Measurements from ENCODE around the gene BACH1.

The BACH1 gene

DNA sequence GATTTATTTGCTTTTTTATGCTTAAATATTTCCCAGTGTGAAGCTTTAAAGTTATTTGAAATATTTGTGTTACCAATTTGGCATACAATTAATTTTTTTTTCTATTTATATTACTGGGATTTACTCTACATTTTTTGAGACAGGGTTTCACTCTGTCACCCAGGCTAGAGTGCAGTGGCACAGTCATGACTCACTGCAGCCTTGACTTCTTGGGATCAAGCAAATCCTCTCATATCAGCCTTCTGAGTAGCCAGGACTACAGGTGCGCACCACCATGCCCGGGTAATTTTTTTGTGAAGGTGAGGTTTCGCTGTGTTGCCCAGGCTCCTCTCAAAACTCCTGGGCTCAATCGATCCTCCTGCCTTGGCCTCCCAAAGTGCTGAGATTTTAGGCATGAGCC, 39.5 kb downstream of the BACH1 start:
- Histone ChIP-seq H3K9me3 (ENCODE audit: control insufficient read depth in 2 of 2, low read length in 2 of 2) (no peaks in the 10 kb centered on the region), H3K4me3 (ENCODE audit: low read length in 2 of 2) (no peak overlapping the region), H3K27me3 (ENCODE audit: control insufficient read depth in 2 of 2, insufficient read depth in 2 of 2, low read length in 2 of 2) (no peaks in the 10 kb centered on the region), H3K4me1 (ENCODE audit: control insufficient read depth in 2 of 2, insufficient read depth in 2 of 2, low read length in 2 of 2) (no peaks in the 10 kb centered on the region), H3K9ac (ENCODE audit: low read depth in 1 of 2, low read length in 2 of 2) (no peak overlapping the region), H3K27ac (ENCODE audit: low read depth in 2 of 2, low read length in 2 of 2) (no peak overlapping the region), H3K36me3 (ENCODE audit: control insufficient read depth in 2 of 2, insufficient read depth in 2 of 2, low read length in 2 of 2) (peaks cover 2 to 5% of the 10 kb centered on the region in 2 donors)

DNA sequence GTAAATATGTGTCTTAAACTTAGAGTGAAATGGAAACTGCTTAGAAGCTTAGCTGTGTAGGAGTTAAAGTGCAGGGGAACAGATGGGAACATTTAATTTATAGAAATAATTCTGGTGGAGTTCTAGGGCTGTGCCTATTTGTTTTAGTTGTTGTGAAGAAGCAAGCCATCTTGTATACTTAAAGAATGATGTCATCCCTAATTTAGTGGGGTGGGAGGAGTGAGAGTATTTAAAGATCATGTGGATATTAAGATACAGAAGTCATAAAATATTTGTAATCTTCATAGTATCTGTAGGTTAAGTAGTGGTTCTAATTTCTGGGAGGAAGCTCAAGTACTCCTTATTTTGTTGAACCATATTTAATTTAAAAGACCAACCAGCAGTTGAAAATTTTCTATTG, 41.5 kb downstream of the BACH1 start:
- Histone ChIP-seq H3K9ac (ENCODE audit: low read depth in 1 of 2, low read length in 2 of 2) (no peak overlapping the region), H3K9me3 (ENCODE audit: control insufficient read depth in 2 of 2, low read length in 2 of 2) (no peaks in the 10 kb centered on the region), H3K36me3 (ENCODE audit: control insufficient read depth in 2 of 2, insufficient read depth in 2 of 2, low read length in 2 of 2) (peaks cover 3 to 8% of the 10 kb centered on the region in 2 donors), H3K4me3 (ENCODE audit: low read length in 2 of 2) (no peak overlapping the region), H3K27ac (ENCODE audit: low read depth in 2 of 2, low read length in 2 of 2) (no peak overlapping the region), H3K27me3 (ENCODE audit: control insufficient read depth in 2 of 2, insufficient read depth in 2 of 2, low read length in 2 of 2) (no peaks in the 10 kb centered on the region), H3K4me1 (ENCODE audit: control insufficient read depth in 2 of 2, insufficient read depth in 2 of 2, low read length in 2 of 2) (no peaks in the 10 kb centered on the region)

DNA sequence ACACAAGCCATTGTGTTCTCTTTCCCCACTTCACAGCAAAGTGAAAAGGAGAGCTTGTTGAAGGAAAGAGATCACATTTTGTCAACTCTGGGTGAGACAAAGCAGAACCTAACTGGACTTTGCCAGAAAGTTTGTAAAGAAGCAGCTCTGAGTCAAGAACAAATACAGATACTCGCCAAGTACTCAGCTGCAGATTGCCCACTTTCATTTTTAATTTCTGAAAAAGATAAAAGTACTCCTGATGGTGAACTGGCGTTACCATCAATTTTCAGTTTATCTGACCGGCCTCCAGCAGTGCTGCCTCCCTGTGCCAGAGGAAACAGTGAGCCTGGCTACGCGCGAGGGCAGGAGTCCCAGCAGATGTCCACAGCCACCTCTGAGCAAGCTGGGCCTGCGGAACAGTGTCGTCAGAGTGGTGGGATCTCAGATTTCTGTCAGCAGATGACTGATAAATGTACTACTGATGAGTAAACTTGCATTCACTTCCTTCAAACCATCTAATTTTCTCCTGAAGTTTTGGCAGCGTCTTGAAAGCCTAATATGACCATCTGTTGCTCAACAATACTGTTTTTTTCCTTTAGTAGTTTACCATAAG, 43.7 kb downstream of the BACH1 start:
- H3K36me3 ChIP-seq (ENCODE audit: control insufficient read depth in 2 of 2, insufficient read depth in 2 of 2, low read length in 2 of 2), result peaks cover 3 to 8% of the 10 kb centered on the region in 2 donors
- no peaks in the 10 kb centered on the region for H3K4me1 ChIP-seq (ENCODE audit: control insufficient read depth in 2 of 2, insufficient read depth in 2 of 2, low read length in 2 of 2)
- no peak overlapping the region for H3K27ac ChIP-seq (ENCODE audit: low read depth in 2 of 2, low read length in 2 of 2)
- H3K9ac ChIP-seq (ENCODE audit: low read depth in 1 of 2, low read length in 2 of 2), result no peak overlapping the region
- H3K4me3 ChIP-seq (ENCODE audit: low read length in 2 of 2), result no peak overlapping the region
- no peaks in the 10 kb centered on the region for H3K27me3 ChIP-seq (ENCODE audit: control insufficient read depth in 2 of 2, insufficient read depth in 2 of 2, low read length in 2 of 2)
- no peaks in the 10 kb centered on the region for H3K9me3 ChIP-seq (ENCODE audit: control insufficient read depth in 2 of 2, low read length in 2 of 2)

DNA sequence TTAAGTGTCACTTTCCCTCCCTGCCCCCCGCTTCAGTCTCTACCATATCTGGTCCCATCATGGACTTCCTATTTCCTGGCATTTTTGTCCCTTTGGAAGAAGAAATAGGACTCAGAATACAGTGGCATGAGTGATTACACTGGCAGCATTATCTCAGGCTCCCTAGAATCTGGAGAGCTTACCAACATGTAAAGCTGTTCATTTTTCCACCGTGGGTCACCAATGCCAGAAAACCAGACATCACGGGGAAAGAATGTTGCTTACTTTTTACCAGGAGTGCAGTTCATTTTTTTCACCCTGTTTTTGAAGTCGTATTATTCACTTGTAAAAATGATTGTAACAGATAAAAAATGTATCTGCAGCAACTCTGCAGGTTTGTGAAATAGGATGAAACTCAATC, 44.8 kb downstream of the BACH1 start:
- H3K4me1 ChIP-seq (ENCODE audit: control insufficient read depth in 2 of 2, insufficient read depth in 2 of 2, low read length in 2 of 2), result no peaks in the 10 kb centered on the region
- H3K9me3 ChIP-seq (ENCODE audit: control insufficient read depth in 2 of 2, low read length in 2 of 2), result no peaks in the 10 kb centered on the region
- H3K4me3 ChIP-seq (ENCODE audit: low read length in 2 of 2), result no peak overlapping the region

DNA sequence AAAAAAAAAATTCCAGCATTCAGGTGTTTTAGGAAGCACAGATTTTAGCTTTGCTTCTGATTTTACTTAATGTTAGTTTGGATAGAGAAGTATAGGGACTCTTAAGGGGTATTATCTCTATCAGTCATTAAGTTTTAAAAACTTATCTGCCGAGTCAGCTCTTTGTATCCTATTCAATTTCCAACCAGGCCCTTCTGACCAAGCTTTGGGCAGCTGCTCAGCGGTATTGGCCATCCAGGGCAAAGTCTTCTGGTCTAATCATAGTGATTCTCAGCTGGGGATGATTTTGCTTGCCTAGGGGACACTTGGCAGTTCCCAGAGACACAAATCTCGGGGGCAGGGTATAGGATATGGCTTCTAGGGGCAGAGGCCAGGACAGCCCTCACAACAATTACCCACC, 47.6 kb downstream of the BACH1 start:
- Histone ChIP-seq H3K27ac (ENCODE audit: low read depth in 2 of 2, low read length in 2 of 2) (no peak overlapping the region), H3K4me3 (ENCODE audit: low read length in 2 of 2) (no peak overlapping the region), H3K9ac (ENCODE audit: low read depth in 1 of 2, low read length in 2 of 2) (no peak overlapping the region), H3K4me1 (ENCODE audit: control insufficient read depth in 2 of 2, insufficient read depth in 2 of 2, low read length in 2 of 2) (no peaks in the 10 kb centered on the region), H3K27me3 (ENCODE audit: control insufficient read depth in 2 of 2, insufficient read depth in 2 of 2, low read length in 2 of 2) (no peaks in the 10 kb centered on the region), H3K9me3 (ENCODE audit: control insufficient read depth in 2 of 2, low read length in 2 of 2) (no peaks in the 10 kb centered on the region), H3K36me3 (ENCODE audit: control insufficient read depth in 2 of 2, insufficient read depth in 2 of 2, low read length in 2 of 2) (peaks cover 3 to 8% of the 10 kb centered on the region in 2 donors)

More for the DNA sequence above, 44.8 kb downstream of the BACH1 start:
- no peaks in the 10 kb centered on the region for H3K27me3 ChIP-seq (ENCODE audit: control insufficient read depth in 2 of 2, insufficient read depth in 2 of 2, low read length in 2 of 2)
- H3K27ac ChIP-seq (ENCODE audit: low read depth in 2 of 2, low read length in 2 of 2), result no peak overlapping the region
- H3K9ac ChIP-seq (ENCODE audit: low read depth in 1 of 2, low read length in 2 of 2), result no peak overlapping the region
- peaks cover 3 to 8% of the 10 kb centered on the region in 2 donors for H3K36me3 ChIP-seq (ENCODE audit: control insufficient read depth in 2 of 2, insufficient read depth in 2 of 2, low read length in 2 of 2)

DNA sequence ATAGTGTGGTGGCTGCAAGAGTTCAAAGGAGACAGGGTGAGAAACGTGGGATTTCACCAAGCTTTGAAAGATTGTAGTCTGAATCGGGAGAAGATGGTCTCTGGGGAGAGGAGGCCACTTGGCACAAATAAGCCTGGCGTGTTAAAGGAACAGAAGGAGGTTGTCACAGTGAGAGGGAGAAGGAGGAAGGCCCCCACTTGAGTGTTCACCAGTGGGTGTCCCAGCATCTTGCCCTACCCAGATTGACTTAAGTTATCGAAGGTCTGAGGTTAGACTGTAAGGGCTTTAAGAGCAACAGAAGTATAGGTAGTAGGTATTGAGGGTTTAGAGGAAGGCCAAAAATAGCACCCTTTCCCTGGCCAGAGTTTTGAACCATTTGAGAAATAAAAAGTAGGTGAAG, 48.0 kb downstream of the BACH1 start:
- Histone ChIP-seq H3K36me3 (ENCODE audit: control insufficient read depth in 2 of 2, insufficient read depth in 2 of 2, low read length in 2 of 2) (peaks cover 3 to 10% of the 10 kb centered on the region in 2 donors), H3K9me3 (ENCODE audit: control insufficient read depth in 2 of 2, low read length in 2 of 2) (no peaks in the 10 kb centered on the region), H3K4me1 (ENCODE audit: control insufficient read depth in 2 of 2, insufficient read depth in 2 of 2, low read length in 2 of 2) (no peaks in the 10 kb centered on the region), H3K27me3 (ENCODE audit: control insufficient read depth in 2 of 2, insufficient read depth in 2 of 2, low read length in 2 of 2) (no peaks in the 10 kb centered on the region), H3K27ac (ENCODE audit: low read depth in 2 of 2, low read length in 2 of 2) (no peak overlapping the region), H3K4me3 (ENCODE audit: low read length in 2 of 2) (no peak overlapping the region), H3K9ac (ENCODE audit: low read depth in 1 of 2, low read length in 2 of 2) (no peak overlapping the region)

DNA sequence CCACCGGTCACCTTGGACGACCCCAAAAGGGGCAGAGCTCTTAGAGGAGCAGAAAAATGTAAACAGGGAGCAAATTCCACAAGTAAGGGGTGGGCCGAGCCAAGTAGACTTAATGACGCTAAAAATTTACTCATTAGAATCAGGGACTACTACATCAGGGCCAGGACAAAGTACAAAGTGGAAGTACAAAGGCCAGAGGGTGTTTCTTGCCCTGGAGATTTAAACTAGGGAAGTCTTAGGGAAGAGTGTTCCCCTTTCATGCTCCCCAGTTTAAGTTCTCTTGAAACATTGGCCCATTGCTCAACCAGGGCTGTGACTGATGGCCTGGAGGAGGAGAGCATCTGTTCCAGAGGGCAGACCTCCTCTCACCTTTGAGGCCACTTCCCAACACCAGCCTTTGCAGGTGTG, 48.6 kb downstream of the BACH1 start:
- H3K9me3 ChIP-seq (ENCODE audit: control insufficient read depth in 2 of 2, low read length in 2 of 2), result no peaks in the 10 kb centered on the region
- H3K4me1 ChIP-seq (ENCODE audit: control insufficient read depth in 2 of 2, insufficient read depth in 2 of 2, low read length in 2 of 2), result no peaks in the 10 kb centered on the region
- H3K4me3 ChIP-seq (ENCODE audit: low read length in 2 of 2), result no peak overlapping the region
- H3K36me3 ChIP-seq (ENCODE audit: control insufficient read depth in 2 of 2, insufficient read depth in 2 of 2, low read length in 2 of 2), result peaks cover 3 to 10% of the 10 kb centered on the region in 2 donors
- no peak overlapping the region for H3K9ac ChIP-seq (ENCODE audit: low read depth in 1 of 2, low read length in 2 of 2)
- H3K27me3 ChIP-seq (ENCODE audit: control insufficient read depth in 2 of 2, insufficient read depth in 2 of 2, low read length in 2 of 2), result no peaks in the 10 kb centered on the region
- no peak overlapping the region for H3K27ac ChIP-seq (ENCODE audit: low read depth in 2 of 2, low read length in 2 of 2)

DNA sequence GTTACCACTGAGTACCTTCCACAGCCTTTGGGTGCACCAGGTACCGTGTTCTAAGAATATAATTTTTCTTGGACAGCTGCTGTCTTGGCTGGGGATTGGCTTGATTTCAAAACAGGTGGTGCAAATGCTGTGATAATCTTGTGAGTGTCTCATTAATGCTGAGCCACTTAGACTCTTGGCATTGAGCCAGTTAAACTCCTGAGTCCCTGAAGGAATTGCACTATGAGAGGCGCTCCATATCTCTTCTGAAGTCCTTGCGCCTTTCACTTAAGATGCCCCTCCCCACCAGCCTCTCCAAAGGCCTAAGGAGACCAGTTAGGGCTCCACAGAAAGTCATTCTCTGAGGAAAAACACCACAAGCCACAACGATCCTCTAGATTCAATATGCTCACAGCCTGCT, 51.0 kb downstream of the BACH1 start:
- Histone ChIP-seq H3K27ac (ENCODE audit: low read depth in 2 of 2, low read length in 2 of 2) (no peak overlapping the region), H3K9me3 (ENCODE audit: control insufficient read depth in 2 of 2, low read length in 2 of 2) (no peaks in the 10 kb centered on the region), H3K4me3 (ENCODE audit: low read length in 2 of 2) (no peak overlapping the region), H3K9ac (ENCODE audit: low read depth in 1 of 2, low read length in 2 of 2) (no peak overlapping the region), H3K36me3 (ENCODE audit: control insufficient read depth in 2 of 2, insufficient read depth in 2 of 2, low read length in 2 of 2) (peaks cover 2 to 3% of the 10 kb centered on the region in 2 donors), H3K4me1 (ENCODE audit: control insufficient read depth in 2 of 2, insufficient read depth in 2 of 2, low read length in 2 of 2) (no peaks in the 10 kb centered on the region), H3K27me3 (ENCODE audit: control insufficient read depth in 2 of 2, insufficient read depth in 2 of 2, low read length in 2 of 2) (no peaks in the 10 kb centered on the region)

DNA sequence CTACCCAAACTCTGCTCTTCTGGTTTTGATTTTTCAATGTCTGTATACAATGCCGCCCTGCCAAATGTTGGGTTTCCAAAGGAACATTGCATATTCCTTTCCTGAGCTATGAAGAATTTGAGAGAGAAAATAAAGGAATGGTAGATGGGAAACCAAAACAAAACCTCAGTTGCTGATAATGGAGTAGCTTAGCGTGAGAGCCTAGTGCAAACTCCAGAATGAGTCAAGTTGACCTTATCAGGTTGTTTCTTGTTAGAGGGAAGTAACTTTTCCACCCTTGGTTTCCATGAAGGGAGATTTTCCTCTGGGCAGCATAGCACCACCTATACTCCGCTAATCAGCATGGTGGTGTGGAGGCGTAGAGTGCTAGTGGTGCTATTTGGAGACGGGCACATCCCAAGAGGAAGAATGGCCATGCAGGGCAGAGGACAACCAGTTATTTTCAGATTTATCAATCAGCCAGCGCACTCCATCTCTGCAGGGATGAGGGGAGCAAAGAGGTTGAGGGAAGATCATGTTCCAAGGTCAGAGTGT, 51.6 kb downstream of the BACH1 start:
- Histone ChIP-seq H3K9me3 (ENCODE audit: control insufficient read depth in 2 of 2, low read length in 2 of 2) (no peaks in the 10 kb centered on the region), H3K4me1 (ENCODE audit: control insufficient read depth in 2 of 2, insufficient read depth in 2 of 2, low read length in 2 of 2) (no peaks in the 10 kb centered on the region), H3K27me3 (ENCODE audit: control insufficient read depth in 2 of 2, insufficient read depth in 2 of 2, low read length in 2 of 2) (no peaks in the 10 kb centered on the region), H3K9ac (ENCODE audit: low read depth in 1 of 2, low read length in 2 of 2) (no peak overlapping the region), H3K27ac (ENCODE audit: low read depth in 2 of 2, low read length in 2 of 2) (no peak overlapping the region), H3K36me3 (ENCODE audit: control insufficient read depth in 2 of 2, insufficient read depth in 2 of 2, low read length in 2 of 2) (peaks cover 2 to 3% of the 10 kb centered on the region in 2 donors), H3K4me3 (ENCODE audit: low read length in 2 of 2) (no peak overlapping the region)

DNA sequence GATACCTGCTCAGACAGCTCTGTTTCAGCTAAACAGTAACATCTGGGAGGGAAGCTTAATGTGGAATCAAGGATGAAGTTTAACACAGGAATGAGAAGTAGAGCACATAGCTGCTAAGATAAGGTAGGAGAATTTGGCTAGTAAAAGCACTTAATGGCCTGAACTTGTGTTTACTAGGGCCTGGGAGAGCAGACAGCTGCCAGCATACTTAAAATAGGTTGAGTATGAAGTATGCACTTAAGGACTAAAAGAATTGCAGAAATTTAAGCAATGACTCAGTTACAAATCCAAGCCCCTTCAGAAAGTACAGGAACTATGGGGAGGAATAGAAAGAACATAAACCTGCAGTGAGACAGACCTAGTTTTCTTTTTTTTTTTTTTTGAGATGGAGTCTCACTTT, 53.0 kb downstream of the BACH1 start:
- Histone ChIP-seq H3K36me3 (ENCODE audit: control insufficient read depth in 2 of 2, insufficient read depth in 2 of 2, low read length in 2 of 2) (peaks cover 2 to 3% of the 10 kb centered on the region in 2 donors), H3K27ac (ENCODE audit: low read depth in 2 of 2, low read length in 2 of 2) (no peak overlapping the region), H3K9me3 (ENCODE audit: control insufficient read depth in 2 of 2, low read length in 2 of 2) (no peaks in the 10 kb centered on the region), H3K4me3 (ENCODE audit: low read length in 2 of 2) (no peak overlapping the region), H3K4me1 (ENCODE audit: control insufficient read depth in 2 of 2, insufficient read depth in 2 of 2, low read length in 2 of 2) (no peaks in the 10 kb centered on the region), H3K27me3 (ENCODE audit: control insufficient read depth in 2 of 2, insufficient read depth in 2 of 2, low read length in 2 of 2) (no peaks in the 10 kb centered on the region), H3K9ac (ENCODE audit: low read depth in 1 of 2, low read length in 2 of 2) (no peak overlapping the region)
